Measurements from ENCODE around the gene KANSL1L.
"Not testable (repeated sequence)": the region's sequence is repeated elsewhere in the genome, so short reads cannot be mapped to it uniquely, and the experiment has no call there.

Gene KANSL1L

DNA sequence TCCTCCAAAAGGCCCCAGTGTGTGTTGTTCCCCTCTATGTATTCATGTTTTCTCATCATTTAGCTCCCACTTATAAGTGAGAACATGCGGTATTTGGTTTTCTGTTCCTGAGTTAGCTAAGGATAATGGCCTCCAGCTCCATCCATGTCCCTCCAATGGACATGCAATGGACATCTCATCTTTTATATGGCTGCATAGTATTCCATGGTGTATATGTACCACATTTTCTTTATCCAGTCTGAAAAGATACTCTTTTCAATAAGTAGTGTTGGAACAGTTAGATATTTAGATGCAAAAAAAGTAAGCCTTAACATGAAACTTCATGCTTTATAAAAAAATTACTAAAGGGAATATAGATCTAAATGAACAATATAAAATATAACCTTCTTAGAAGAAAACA lies 5.9 kb upstream of the KANSL1L start:
- DNase-seq: not testable (repeated sequence)

DNA sequence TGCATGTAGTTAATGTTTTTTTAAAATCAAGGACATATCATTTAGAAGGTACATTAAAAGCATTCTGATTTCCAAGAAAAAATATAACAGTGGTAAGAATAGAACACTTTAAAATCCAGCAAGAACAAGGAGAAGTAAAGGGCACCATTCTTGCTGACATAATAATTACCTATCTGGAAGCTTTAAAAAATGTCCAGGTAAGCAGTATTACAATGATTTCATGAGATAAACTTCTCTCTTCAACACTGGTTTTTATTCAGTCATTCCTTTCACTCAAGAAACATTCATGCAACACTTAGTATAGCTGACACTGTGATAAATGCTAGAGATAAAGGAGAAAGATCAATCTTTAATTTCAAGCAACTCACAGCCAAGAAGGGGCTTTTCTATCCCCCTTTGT lies 2.9 kb upstream of the KANSL1L start:
- no peak for DNase-seq

DNA sequence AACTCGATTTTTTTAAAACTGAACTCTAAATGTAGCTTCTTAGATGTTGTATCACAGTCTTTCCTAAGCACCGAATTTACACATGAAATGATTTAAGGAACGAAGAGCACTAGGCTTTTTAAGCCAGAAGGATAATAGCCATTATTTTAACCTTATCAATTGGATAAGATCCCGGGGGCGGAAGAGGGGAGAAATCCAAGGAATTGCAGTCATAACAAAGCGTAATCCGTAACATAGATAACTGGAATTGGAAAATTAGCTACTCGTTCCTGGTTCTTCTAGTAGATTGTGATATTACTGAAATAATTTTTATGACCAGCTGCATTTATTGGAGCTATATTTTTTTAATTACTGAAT lies 988 bp upstream of the KANSL1L start:
- DNase-seq: peak in 1 of 4 experiments; percentile 6

DNA sequence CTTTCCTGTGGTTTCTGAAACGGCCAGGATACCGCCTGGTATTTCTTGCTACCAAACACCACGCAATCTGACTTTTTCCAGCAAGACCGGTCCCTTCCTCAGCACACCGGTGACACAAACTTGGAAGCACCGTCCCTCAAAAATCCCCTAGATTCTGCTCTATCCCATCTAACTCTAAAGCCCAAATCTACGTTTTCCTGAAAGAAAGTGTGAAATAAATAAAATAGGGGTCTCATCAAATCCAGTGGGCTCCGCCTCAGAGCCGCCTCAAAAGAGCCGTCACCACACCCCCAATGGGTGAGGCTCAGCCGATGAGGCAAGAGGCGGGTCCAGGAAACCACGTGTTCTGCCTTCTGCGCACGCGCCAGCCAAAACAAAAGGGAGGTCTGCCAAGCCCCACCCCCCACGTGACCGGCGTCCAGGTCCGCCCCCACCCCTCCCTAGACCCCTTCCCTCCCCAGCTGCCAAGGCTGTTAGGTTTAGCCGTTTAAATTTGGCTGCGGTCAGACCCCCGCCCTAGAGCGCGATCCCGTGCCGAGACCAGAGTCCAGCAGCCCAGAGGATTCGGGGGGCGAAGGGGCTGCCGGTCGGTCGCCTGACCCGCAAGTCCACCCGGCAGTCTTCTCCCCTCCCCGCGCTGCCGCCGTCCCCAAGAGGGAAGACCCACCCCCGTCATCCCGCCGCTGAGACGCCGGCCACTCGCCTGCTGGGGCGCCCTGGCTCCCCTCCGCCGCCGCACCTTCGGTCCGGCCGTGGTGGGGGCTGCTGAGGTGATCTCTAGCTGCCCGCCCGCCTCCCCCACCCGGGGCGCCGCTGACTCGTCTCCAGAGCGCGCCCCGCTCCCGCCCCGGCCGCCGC lies 534 bp downstream of the KANSL1L start:
- peak; percentile 98 to 99 (median 98) for DNase-seq

DNA sequence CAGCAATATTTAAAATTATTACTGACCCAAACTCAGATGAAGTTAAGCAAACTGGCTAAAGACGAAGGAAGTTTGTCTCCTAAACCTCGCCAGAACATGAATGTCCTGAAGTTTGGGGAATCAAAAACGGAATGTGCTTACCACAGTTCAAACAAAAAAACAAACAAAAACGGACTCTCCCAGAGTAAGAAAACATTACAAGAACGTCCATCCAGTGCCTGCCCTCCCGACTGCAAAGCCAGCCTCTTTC lies 1.1 kb downstream of the KANSL1L start:
- DNase-seq: no peak

DNA sequence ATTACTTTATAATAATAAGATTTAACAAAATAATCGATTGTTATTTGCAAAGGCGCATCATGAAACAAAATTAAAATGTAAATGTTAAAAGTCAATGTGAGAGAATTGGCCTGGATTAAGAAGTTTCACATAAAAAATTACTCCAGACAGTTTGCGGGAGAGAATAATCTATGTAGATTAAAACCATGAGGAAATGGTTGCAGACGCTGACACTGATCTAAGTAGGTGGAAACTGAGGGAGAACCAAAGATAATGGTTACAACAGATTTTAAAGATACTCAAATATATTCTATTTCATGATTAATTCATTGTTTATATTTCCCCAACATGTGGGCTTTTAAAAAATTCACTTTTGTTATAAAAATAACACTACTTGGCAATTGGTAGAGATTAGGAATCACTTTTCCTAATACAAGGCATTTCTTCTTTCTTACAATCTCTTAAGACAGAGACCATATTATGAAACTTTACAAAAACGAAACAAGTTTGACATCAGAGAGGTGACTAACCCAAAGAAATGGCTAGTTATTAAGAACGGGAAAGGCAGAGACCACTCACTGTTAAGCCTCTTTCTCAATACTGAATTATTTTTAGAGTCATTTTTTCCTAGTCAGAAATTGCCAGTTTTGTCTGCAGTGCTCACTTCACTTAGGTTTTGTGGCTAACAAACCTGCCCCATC lies 1.6 kb downstream of the KANSL1L start:
- peak; percentile 21 to 82 (median 50) for DNase-seq

DNA sequence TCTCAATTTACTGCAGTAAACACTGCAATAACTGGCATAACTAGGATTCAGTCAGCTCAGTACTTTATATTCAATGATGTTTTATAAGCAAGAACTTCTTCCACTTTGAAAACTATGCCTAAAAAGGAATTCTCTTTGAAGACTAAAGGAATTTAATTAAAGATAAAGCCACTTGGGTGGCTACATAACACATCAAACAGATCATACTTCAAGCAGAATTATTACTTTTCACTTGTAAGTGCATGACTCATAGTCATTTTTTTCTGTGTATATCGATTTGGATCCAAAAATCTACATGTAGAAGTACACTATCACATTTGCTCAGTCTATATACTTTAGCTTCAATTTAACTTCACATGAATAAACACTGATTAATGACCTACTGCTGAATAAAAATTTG lies 4.0 kb downstream of the KANSL1L start:
- no peak for DNase-seq

DNA sequence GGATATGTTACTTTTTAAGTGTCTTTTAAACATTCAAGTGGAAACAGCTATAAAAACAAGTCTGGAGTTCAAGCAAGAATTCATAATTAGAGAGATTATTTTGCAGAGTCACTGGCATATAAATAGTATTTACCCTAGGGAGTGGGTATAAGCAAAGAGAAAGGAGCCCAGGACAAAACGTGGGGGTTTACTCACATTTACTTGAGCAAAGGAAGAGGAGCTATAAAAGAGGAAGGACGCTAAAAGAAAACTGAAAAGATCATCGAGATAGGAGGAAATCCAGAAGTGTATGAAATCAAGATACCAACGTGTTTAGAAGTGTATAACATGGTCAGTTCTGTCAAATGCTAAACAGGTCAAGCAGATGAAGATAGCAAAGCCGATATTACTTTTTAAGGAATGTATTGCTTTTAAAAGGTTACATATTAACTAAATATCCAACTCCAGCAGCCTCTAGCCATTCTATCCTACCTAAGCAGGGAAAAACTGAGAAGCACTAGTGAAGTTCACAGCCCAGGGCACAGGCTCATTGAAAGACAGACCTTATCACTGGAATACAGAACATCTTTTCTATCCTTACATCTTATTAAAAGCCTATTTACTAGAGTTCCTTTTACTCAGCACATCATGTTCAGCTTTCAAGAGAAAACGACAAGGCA lies 8.6 kb downstream of the KANSL1L start:
- peak in 3 of 4 experiments; percentile 17 to 38 (median 30) for DNase-seq

DNA sequence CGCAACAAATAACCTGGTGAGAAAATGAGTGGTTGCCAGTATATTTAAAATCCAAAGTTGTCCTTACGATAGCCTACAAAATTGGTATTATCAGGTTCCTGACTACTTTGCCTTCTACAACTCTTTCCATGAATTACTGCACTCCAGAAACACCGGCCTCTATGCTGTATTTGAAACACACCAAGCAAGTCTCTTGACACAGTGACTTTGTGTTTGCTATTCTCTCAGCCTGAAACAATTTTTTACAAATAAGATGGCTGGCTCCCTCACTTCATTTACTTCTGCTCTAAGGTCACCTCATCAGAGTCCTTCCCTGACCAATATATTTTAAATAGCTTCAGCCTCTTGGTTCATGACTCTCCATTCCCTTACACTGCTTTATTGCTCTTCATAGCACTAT lies 12.2 kb downstream of the KANSL1L start:
- DNase-seq: no peak

DNA sequence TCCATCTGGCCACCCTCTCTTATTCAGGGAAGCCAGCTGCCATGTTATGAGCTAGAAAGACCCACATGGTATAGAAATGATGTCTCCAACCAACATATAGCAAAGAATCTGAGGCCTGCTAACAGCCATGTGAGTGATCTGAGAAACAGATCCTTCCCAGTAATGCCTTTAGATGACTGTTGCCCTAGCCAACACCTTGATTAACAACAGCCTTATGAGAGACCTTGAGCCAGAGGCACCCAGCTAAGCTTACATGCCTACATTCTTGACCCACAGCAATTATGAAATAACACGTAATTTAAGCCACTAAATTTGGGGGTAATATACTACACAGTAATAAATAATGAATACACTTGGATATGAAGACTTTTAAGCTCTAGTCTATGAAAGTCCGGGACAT lies 13.0 kb downstream of the KANSL1L start:
- no peak for DNase-seq

DNA sequence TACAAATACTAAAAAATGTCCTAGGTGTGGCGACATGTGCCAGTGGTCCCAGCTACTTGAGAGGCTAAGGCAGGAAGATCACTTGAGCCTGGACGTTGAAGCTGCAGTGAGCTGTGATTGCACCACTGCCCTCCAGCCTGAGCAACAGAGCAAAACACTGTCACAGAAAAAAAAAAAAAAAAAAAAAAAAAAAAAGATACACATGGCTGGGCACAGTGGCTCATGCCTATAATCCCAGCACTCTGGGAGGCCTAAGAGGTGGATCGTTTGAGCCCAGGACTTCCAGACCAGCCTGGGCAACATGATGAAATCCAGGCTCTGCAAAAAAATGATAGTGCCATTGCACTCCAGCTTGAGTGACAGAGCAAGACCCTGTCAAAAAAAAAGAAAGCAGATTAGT lies 13.7 kb downstream of the KANSL1L start:
- DNase-seq: no peak

DNA sequence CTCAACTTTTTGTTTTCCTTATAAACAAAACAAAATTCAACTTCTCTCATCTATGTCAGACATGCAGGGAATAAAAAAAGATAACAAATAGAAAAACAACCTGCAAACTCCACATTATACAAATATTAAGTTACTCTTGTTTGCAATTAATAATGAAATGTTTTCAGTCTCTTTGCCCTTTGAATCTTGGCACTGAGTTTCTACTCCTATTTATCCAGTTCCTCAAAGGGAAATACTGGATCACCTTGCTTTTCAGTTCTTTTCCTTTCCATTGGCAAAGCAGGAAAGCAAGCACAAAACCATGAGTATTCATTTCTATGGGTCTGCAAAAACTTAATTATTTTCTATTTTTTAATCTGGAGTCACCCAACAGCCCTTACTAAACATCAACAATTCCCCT lies 23.6 kb downstream of the KANSL1L start:
- DNase-seq: no peak

DNA sequence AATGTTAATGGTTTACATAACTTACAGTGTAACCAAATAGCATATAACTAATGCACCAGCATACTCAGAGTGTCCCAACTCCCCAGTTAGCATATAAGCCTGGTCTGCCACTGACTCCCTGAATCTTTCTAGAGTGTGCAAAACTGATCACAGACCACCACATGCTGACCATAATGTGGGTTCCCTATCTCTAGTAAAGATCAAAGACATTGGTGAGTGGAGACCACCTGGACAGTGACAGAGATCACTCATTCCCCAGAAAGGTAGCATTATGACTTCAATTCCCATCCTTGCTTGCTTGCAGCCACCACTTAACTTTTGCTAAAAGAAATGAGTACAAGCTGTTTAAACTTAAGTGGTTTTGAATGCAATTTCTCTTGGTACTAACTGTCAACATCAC lies 39.0 kb downstream of the KANSL1L start:
- DNase-seq: no peak

DNA sequence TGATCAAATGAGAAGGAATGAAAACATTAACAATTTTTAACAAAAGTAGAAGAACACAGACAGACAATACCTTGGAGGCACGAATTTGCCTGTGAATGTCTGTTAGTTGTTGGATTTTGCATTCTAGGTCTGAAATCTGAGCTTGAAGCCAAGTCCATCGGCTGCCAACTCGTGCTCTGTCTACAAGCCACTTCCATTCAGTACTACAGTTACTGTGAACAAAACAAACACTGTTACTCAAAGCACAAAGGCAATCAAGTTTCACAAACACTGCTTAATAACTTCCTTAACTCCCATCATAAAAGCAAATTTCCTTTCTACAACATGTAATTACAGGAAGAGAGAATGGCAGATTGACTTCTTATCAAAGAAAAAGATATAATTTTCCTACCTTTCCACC lies 42.2 kb downstream of the KANSL1L start:
- no peak for DNase-seq

DNA sequence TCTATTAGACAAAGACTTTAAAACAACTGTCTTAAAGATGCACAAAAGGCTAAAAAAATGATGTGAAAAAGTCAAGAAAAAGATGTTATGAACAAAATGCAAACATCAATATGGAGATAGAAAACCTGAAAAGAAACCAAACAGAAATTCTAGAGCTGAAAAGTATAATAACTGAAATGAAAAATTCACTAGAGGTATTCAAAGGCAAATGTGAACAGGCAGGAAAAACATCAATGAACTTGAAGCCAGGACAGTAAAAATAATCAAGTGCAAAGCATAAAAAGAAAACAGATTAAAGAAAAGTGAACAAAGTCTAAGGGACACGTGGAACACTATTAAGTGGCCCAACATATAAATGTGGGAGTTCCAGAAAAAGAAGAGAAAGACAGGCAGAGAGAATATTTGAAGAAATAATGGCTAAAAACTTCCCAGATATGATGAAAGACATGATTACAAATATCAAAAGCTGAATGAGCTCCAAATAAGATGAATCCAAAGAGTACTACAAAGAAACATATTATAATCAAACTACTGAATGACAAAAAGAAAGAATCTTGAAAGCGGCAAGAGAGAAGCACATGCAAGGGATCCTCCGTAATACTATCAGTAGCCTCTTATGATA lies 57.5 kb downstream of the KANSL1L start:
- no peak for DNase-seq

DNA sequence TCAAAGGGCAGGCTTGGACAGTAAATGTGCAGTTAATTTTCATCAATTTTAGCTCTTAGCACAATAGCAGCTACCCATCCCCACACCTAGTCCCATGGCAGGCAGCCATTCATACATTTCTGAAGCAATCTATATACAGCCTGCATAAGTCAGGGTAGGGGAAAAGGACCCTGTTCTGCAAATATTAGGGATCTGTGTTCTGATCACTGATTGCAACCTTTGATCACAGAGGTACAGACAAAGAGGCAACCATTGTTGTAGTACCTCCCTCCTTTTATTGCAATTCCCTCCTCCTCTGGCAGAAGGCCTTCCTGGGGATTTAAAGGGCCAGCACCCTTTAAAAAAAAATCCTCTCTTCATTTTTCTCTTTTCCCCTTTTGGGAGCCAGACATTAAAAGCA lies 58.3 kb downstream of the KANSL1L start:
- DNase-seq: no peak

DNA sequence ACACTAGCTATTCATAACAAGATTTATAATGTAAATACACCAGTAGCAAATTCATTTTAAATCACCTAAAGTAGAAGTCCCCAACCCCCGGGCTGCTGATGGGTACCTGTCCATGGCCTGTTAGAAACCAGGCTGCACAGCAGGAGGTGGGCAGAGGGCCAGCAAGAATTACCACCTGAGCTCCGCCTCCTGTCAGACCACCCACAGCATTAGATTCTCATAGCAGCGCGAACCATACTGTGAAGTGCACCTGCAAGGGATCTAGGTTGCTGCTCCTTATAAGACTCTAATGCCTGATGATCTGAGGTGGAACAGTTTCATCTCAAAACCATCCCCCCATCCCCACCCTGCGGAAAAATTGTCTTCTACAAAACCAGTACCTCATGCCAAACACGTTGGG lies 71.3 kb downstream of the KANSL1L start:
- DNase-seq: no peak

DNA sequence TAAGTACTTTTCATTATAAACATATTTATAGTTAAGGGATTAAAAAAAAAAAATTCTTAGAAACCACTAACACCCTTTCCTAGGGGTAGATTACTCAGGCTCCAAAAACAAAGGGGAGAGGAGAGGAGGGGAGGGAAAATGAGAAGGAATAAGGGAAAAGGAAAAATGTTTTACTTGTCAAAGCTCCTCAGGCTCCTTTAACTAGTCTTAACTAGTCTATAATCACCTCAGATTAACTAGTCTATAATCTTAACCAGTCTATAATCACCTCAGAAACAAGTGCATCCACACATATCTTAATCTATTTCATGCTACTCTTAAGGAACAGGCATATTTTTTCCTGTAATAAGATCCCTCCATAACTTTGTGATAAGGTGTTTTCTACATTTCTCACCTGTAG lies 76.4 kb downstream of the KANSL1L start:
- no peak for DNase-seq

DNA sequence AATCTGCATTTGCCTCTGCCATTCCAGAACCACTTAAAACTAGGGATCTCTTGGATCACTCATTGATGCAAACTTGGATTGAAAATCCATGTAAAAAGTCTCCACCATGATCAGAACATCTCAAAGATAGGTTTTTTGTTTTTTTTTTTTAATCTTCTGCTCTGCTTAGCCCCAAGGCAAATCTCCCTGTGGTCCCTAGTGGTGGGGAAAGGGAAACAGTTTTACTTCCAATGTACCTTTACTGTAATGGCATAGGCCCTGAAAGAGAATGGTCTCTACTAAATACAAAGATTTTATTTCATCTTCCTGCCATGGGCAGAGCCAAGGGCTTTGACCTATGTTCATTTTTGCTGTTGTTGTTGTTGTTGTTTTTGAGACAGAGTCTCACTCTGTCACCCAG lies 78.4 kb downstream of the KANSL1L start:
- DNase-seq: no peak

DNA sequence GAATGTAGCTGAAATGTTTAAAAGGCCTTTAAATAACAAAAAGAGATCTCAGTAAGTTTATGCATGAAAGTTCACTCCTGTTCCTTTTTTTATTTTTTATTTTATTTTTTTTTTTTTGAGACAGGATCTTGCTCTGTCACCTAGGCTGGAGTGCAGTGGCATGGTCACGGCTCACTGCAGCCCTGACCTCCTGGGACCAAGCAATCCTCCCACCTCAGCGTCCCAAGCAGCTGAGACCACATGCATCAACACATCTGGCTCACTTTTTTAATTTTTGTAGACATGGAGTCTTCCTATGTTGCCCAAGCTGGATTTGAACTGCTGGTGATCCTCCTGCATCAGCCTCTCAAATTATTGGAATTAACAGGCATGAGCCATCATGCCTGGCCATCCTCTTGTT lies 84.3 kb downstream of the KANSL1L start:
- no peak for DNase-seq

DNA sequence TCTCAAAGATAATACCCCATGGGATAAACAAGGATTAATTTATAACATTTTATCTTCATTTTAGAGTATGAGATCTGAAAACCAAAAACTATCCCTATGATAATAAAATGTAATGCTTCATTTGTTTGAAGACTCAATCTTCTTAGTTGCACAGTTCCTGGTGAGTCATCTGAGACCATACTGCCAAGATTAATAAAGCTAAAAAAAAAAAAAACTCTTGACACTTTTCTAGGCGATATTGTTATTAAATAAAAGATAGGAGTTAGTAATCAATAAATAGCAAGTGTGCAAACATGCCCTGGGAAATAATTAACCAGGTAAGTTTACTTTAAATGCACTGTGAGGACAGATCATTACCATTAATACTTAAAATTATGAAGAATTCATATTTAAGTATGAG lies 84.9 kb downstream of the KANSL1L start:
- DNase-seq: no peak

DNA sequence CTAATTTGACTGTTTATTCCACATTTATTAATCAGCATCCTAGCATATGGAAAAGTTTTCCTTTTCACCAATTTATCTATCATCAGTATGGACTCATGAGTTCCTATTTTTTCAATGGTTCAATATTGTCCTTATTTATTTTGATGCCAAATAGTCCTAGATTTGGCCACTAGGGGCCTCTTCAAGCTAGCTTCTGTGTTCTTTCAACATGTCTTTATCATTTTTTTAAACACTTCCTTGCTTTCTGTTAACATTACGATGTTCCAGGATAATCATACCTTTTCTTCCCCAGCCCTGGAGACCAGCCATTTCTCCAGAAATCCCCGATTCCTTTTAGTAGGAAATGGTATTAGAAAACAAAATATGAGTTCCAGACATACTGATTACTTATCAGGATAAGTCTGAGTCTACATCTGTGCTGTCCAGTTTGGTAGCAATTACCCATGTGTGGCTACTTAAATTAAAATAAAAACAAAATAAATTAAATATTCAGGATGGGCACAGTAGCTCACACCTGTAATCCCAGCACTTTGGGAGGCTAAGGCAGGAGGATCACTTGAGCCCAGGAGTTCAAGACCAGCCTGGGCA lies 98.2 kb downstream of the KANSL1L start:
- DNase-seq: peak; percentile 32 to 55 (median 51)

DNA sequence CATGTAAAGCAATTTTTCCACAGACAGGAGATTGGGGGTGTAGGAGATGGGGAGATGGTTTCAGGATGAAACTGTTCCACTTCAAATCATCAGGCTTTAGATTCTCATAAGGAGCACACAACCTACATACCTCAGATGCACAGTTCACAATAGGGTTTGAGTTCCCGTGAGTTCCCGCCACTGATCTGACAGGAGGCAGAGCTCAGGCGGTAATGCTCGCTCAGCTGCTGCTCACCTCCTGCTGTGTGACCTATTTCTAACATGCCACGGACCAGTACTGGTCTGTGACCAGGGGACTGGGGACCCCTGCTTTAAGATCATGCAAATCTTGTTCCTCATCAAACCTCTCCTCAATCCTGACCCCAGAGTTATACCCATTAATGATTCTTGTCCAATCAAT lies 98.7 kb downstream of the KANSL1L start:
- DNase-seq: no peak

Measured in suppressor macrophage (primary cell).